Neural progenitor cell (in vitro differentiated cells): ENCODE results near the gene CDC20B.

Experiments
- CTCF ChIP-seq: fragments of 200-600 bp; sonication (generic); IDR thresholded peaks from 2 replicates; pipeline ENCODE4 v1.5.1; 2017; ENCODE audit warnings: antibody characterized with exemption, mild to moderate bottlenecking
- EZH2 ChIP-seq: fragments of 200-600 bp; sonication (generic); IDR thresholded peaks from 2 replicates; pipeline ENCODE4 v1.6.1; 2017; ENCODE audit warnings: antibody characterized with exemption, mild to moderate bottlenecking, moderate library complexity
- EZH2phosphoT487 ChIP-seq: fragments of 200-600 bp; sonication (generic); IDR thresholded peaks from 2 replicates; pipeline ENCODE4 v1.6.1; 2017; ENCODE audit warnings: antibody characterized with exemption

DNA sequence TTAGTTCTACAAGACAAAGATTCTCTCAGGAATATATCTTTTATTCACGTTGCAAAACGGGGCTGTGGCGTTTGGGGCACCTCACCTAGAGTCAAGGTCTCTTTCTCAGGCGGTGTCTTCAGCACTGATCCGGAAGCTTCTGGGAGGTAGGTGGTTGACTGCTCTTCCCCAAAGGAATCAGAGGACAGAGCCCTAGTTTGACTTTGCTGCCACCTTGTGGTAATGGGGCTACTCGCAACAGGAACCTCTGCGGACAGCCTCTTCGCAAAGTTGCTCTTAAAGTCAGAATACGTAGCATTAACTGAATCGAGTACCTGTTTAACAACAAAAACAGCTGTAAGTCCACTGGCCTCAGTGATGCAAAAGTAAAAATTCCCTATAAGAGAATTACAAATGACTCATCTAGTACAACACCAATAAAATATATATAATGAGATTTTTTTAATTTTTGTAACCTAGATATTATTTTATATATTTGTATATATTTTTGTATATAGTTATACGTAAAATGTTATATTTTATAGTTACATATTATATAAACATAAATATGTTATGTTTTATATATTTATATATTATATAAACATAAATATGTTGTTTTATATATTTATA is 26.3 kb downstream of the CDC20B start:
- TF ChIP-seq CTCF = peak; percentile 98
- no peak for TF ChIP-seq EZH2phosphoT487
- no peak for TF ChIP-seq EZH2
